H9 (cell line): Measurements from ENCODE around the gene CHD6. TPM values are rescaled to one million over a fixed set of nuclear protein-coding genes. Genes with fewer than 3 reads are reported as not detected.

Experiments used
- DNase-seq: peaks from one replicate; pipeline ENCODE4 v3.0.0-alpha.2; 2017
- H2AFZ ChIP-seq: one replicate; pipeline ENCODE4 v1.6.1; 2013; ENCODE audit warnings: mild to moderate bottlenecking, low read length, control low read depth, moderate library complexity
- H2AK5ac ChIP-seq: 2 replicates; pipeline ENCODE4 v1.6.1; 2013; ENCODE audit warnings: low read length, control low read depth, mixed read lengths; ENCODE audit not compliant: insufficient read length
- H2BK120ac ChIP-seq: one replicate; pipeline ENCODE4 v1.6.1; 2013; ENCODE audit warnings: low read depth, mild to moderate bottlenecking, low read length, control low read depth, inconsistent platforms; ENCODE audit not compliant: poor library complexity, severe bottlenecking
- H2BK12ac ChIP-seq: 2 replicates; pipeline ENCODE4 v1.6.1; 2013; ENCODE audit warnings: low read length, control low read depth, mixed read lengths, low read depth; ENCODE audit not compliant: insufficient read length
- H2BK15ac ChIP-seq: 2 replicates; pipeline ENCODE4 v1.6.1; 2013; ENCODE audit warnings: low read depth, low read length, control low read depth
- H2BK20ac ChIP-seq: one replicate; pipeline ENCODE4 v1.6.1; 2013; ENCODE audit warnings: low read depth, mild to moderate bottlenecking, low read length, control low read depth, inconsistent platforms; ENCODE audit not compliant: poor library complexity, severe bottlenecking
- H2BK5ac ChIP-seq: 2 replicates; pipeline ENCODE4 v1.6.1; 2013; ENCODE audit warnings: low read length, control low read depth, mixed read lengths; ENCODE audit not compliant: insufficient read length
- H3K14ac ChIP-seq: 2 replicates; pipeline ENCODE4 v1.6.1; 2013; ENCODE audit warnings: low read length, control low read depth; ENCODE audit not compliant: insufficient read depth
- H3K18ac ChIP-seq: 2 replicates; pipeline ENCODE4 v1.6.1; 2013; ENCODE audit warnings: low read depth, mild to moderate bottlenecking, mixed read lengths, low read length, control low read depth; ENCODE audit not compliant: insufficient read length
- H3K23ac ChIP-seq: 2 replicates; pipeline ENCODE4 v1.6.1; 2013; ENCODE audit warnings: low read length, control low read depth, mixed read lengths, low read depth; ENCODE audit not compliant: insufficient read length
- H3K23me2 ChIP-seq: 2 replicates; pipeline ENCODE4 v1.6.1; 2013; ENCODE audit warnings: low read depth, mild to moderate bottlenecking, mixed read lengths, low read length, control low read depth; ENCODE audit not compliant: insufficient read length, poor library complexity, severe bottlenecking
- H3K27ac ChIP-seq: 2 replicates; pipeline ENCODE4 v1.5.1; 2013; ENCODE audit warnings: low read length, control low read depth, mixed read lengths, low read depth; ENCODE audit not compliant: insufficient read length
- H3K27me3 ChIP-seq: 2 replicates; pipeline ENCODE4 v1.6.1; 2013; ENCODE audit warnings: low read length, control low read depth, inconsistent platforms; ENCODE audit not compliant: insufficient read depth
- H3K4ac ChIP-seq: 2 replicates; pipeline ENCODE4 v1.6.1; 2013; ENCODE audit warnings: low read depth, mild to moderate bottlenecking, control low read depth, inconsistent platforms, low read length, moderate library complexity
- H3K4me1 ChIP-seq: 2 replicates; pipeline ENCODE4 v1.6.1; 2013; ENCODE audit warnings: low read length, control low read depth, inconsistent platforms; ENCODE audit not compliant: insufficient read depth
- H3K4me2 ChIP-seq: 2 replicates; pipeline ENCODE4 v1.6.1; 2013; ENCODE audit warnings: low read length, control low read depth, mixed read lengths; ENCODE audit not compliant: insufficient read length, insufficient read depth
- H3K56ac ChIP-seq: 2 replicates; pipeline ENCODE4 v1.6.1; 2013; ENCODE audit warnings: low read depth, mild to moderate bottlenecking, mixed read lengths, low read length, control low read depth; ENCODE audit not compliant: insufficient read length
- H3K79me1 ChIP-seq: 2 replicates; pipeline ENCODE4 v1.6.1; 2013; ENCODE audit warnings: low read depth, mild to moderate bottlenecking, moderate library complexity, low read length, control low read depth, inconsistent platforms; ENCODE audit not compliant: insufficient read depth, poor library complexity, severe bottlenecking
- H3K79me2 ChIP-seq: 2 replicates; pipeline ENCODE4 v1.6.1; 2013; ENCODE audit warnings: low read length, control low read depth, inconsistent platforms; ENCODE audit not compliant: insufficient read depth
- H3K9ac ChIP-seq: 2 replicates; pipeline ENCODE4 v1.6.1; 2013; ENCODE audit warnings: low read length, control low read depth, mixed read lengths; ENCODE audit not compliant: insufficient read length; ENCODE audit errors: extremely low read depth
- H3K9me3 ChIP-seq: one replicate; pipeline ENCODE4 v1.6.1; 2013; ENCODE audit warnings: low read depth, low read length, inconsistent platforms; ENCODE audit not compliant: control insufficient read depth
- H3T11ph ChIP-seq: one replicate; pipeline ENCODE4 v1.6.1; 2013; ENCODE audit warnings: mild to moderate bottlenecking, low read length, control low read depth, inconsistent platforms
- H4K20me1 ChIP-seq: one replicate; pipeline ENCODE4 v1.6.1; 2013; ENCODE audit not compliant: control insufficient read depth, insufficient read length, insufficient read depth
- H4K5ac ChIP-seq: 2 replicates; pipeline ENCODE4 v1.6.1; 2013; ENCODE audit warnings: low read depth, mild to moderate bottlenecking, mixed read lengths, low read length, control low read depth; ENCODE audit not compliant: insufficient read length
- H4K8ac ChIP-seq: replicated peaks from 2 replicates; pipeline ENCODE4 v1.6.1; 2013; ENCODE audit warnings: low read length, control low read depth, mixed read lengths, low read depth; ENCODE audit not compliant: insufficient read length
- H4K91ac ChIP-seq: 2 replicates; pipeline ENCODE4 v1.6.1; 2013; ENCODE audit warnings: low read depth, mild to moderate bottlenecking, moderate library complexity, mixed read lengths, low read length, control low read depth; ENCODE audit not compliant: insufficient read length
- H3K27ac Mint-ChIP-seq, 3 experiments: 2 replicates in 2 of 3; 3 replicates in 1 of 3; pipeline ENCODE4 v1.8.0; 2020 to 2021; ENCODE audit warnings: mixed read lengths in 3 of 3, mild to moderate bottlenecking in 1 of 3, moderate library complexity in 1 of 3
- H3K27me3 Mint-ChIP-seq: 2 replicates; pipeline ENCODE4 v1.8.0; 2021; ENCODE audit warnings: low read depth, mild to moderate bottlenecking, moderate library complexity, mixed read lengths
- H3K36me3 Mint-ChIP-seq, 3 experiments: 2 replicates in 2 of 3; 3 replicates in 1 of 3; pipeline ENCODE4 v1.8.0; 2020 to 2021; ENCODE audit warnings: low read depth in 3 of 3, mixed read lengths in 3 of 3; ENCODE audit not compliant: insufficient read depth in 1 of 3
- H3K4me1 Mint-ChIP-seq, 2 experiments: 2 replicates each; pipeline ENCODE4 v1.8.0; 2020; ENCODE audit warnings: mixed read lengths in 2 of 2
- H3K4me3 Mint-ChIP-seq, 2 experiments: 2 replicates in 1 of 2; 3 replicates in 1 of 2; pipeline ENCODE4 v1.8.0; 2020 to 2021; ENCODE audit warnings: mild to moderate bottlenecking in 2 of 2, mixed read lengths in 2 of 2, moderate library complexity in 1 of 2
- H3K9me3 Mint-ChIP-seq, 2 experiments: 2 replicates in 1 of 2; 3 replicates in 1 of 2; pipeline ENCODE4 v1.8.0; 2020; ENCODE audit warnings: mild to moderate bottlenecking in 2 of 2, mixed read lengths in 2 of 2, moderate library complexity in 1 of 2
- CTCF ChIP-seq: fragments of 200-600 bp; sonication (generic); conservative IDR thresholded peaks from 3 replicates; pipeline ENCODE4 v1.8.0; 2021; ENCODE audit warnings: antibody characterized with exemption, mild to moderate bottlenecking
- WGBS: extraction: QIAGEN DNeasy Blood & Tissue Kit; methylation state at CpG from one replicate; pipeline ENCODE4 v1.1.7; 2013; ENCODE audit warnings: missing lambda C conversion rate, low lambda C conversion rate, mixed read lengths; ENCODE audit not compliant: insufficient read length; ENCODE audit errors: extremely low coverage; 5-methylcytosine and 5-hydroxymethylcytosine counted together
- total RNA-seq: library from RNA; stranded (reverse); gene quantifications from 2 replicates; pipeline ENCODE4 v1.2.1, GENCODE V29; 2021

Gene CHD6
- total RNA-seq, 1 experiment from 2014 or later = 51.5 TPM

- Histone ChIP-seq H2BK120ac (no peak overlapping the region), H3K23me2 (no peaks in the 10 kb centered on the region), H2AK5ac (no peak overlapping the region), H3K4ac (no peak overlapping the region), H3K56ac (no peak overlapping the region), H3K9ac (no peak overlapping the region), H4K20me1 (no peaks in the 10 kb centered on the region), H3K14ac (no peak overlapping the region), H3K79me1 (no peaks in the 10 kb centered on the region), H3K4me2 (no peak overlapping the region), H3K79me2 (no peaks in the 10 kb centered on the region), H3K27ac (no peak overlapping the region), H3K27me3 (no peaks in the 10 kb centered on the region), H3T11ph (no peak overlapping the region), H3K23ac (no peak overlapping the region), H3K4me1 (no peaks in the 10 kb centered on the region), H2BK20ac (no peak overlapping the region), H4K91ac (no peak overlapping the region), H2BK12ac (no peak overlapping the region), H3K18ac (no peak overlapping the region), H3K9me3 (no peaks in the 10 kb centered on the region), H2BK15ac (no peak overlapping the region), H4K5ac (no peak overlapping the region), H2AFZ (no peak overlapping the region), H4K8ac (no peak overlapping the region), H2BK5ac (no peak overlapping the region)
- Mint-ChIP-seq H3K4me1 (peaks cover 6 to 7% of the 10 kb centered on the region in 2 experiments; a peak in 3 of 4 replicates), H3K36me3 (peaks cover 20 to 69% (median 59%) of the 10 kb centered on the region in 3 experiments), H3K9me3 (no peaks in the 10 kb centered on the region), H3K4me3 (no peak overlapping the region), H3K27me3 (no peaks in the 10 kb centered on the region), H3K27ac (no peak overlapping the region)
- no peak for TF ChIP-seq CTCF
- DNase-seq = no peak
- no CpG with 5 or more reads among the region's 3 CpGs for WGBS
Observed at GRCh38 chr20:41405436-41405835, 212.7 kb downstream of the CHD6 start.
